Right atrium auricular region (tissue), 2 donors: ENCODE results near the gene RGS9BP. TPM values are rescaled to one million over a fixed set of nuclear protein-coding genes. Genes with fewer than 3 reads are reported as not detected.

ENCODE experiments used
- DNase-seq: peaks from one replicate; pipeline ENCODE4 v3.0.0-alpha.2; 2019; ENCODE audit warnings: low spot score
- H3K27ac ChIP-seq, 2 donors: fragments of 200-600 bp; sonication (generic); 1 replicate in 1 of 2; 2 replicates in 1 of 2; pipeline ENCODE4 v1.5.1; 2016 to 2019
- H3K27me3 ChIP-seq, 2 donors: fragments of 200-600 bp; sonication (generic); one replicate each; pipeline versions ENCODE4 v1.5.1 to v1.6.0; 2017 to 2019
- H3K36me3 ChIP-seq: fragments of 200-600 bp; sonication (generic); one replicate; pipeline ENCODE4 v1.5.1; 2016
- H3K4me1 ChIP-seq, 2 donors: fragments of 200-600 bp; sonication (generic); one replicate each; pipeline versions ENCODE4 v1.5.1 to v1.6.0; 2017 to 2019
- H3K4me3 ChIP-seq, 2 donors: fragments of 200-600 bp; sonication (generic); 1 replicate in 1 of 2; 2 replicates in 1 of 2; pipeline ENCODE4 v1.5.1; 2017 to 2019; ENCODE audit warnings: mild to moderate bottlenecking in 1 of 2, moderate library complexity in 1 of 2
- H3K9me3 ChIP-seq, 2 donors: fragments of 200-600 bp; sonication (generic); one replicate each; pipeline ENCODE4 v1.5.1; 2019
- CTCF ChIP-seq, 2 donors: fragments of 200-600 bp; sonication (generic); IDR thresholded peaks; one replicate each; pipeline ENCODE4 v1.5.1; 2019; ENCODE audit warnings: antibody characterized with exemption in 2 of 2
- total RNA-seq, 2 donors: library from RNA; depleted of rRNA; stranded (reverse); fragments of >200 nt; gene quantifications; one replicate each; pipeline ENCODE4 v1.1.0, GENCODE V29; 2016

Gene RGS9BP
- total RNA-seq, 2 donors from 2014 or later: 2.5 to 15.3 TPM

GRCh38 chr19:32676895-32677359 is 1.3 kb downstream of the RGS9BP start:
- H3K36me3 ChIP-seq: no peaks in the 10 kb centered on the region
- no peak for DNase-seq
- no peaks in the 10 kb centered on the region for H3K27me3 ChIP-seq
- no peak for TF ChIP-seq CTCF (IDR thresholded peaks at IDR 0.05)
- no peaks in the 10 kb centered on the region for H3K9me3 ChIP-seq
- peaks cover 0 to 40% of the 10 kb centered on the region in 2 donors for H3K4me1 ChIP-seq
- peak overlapping the region; percentile 86 to 99 for H3K4me3 ChIP-seq
- peak overlapping the region; percentile 91 to 92 for H3K27ac ChIP-seq

DNA sequence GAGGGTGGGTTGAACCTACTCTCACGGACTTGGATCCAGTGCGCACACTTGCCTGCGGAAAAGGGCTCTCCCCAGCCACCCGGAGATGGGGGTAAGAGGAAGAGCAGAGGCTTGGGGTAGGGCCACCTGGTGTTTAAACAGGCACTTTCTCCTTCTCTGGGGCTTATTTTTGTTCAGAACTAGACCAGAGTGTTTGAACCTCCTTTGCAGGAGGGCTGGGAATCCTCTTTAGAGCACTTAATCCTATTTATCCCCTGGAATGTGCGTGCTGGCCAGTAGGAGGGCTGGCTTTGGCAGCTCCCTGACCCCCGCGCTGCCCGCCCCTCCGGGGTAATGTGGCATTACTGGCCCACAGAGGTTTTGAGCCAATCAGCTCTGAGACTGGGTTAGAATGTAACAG is 2.0 kb downstream of the RGS9BP start:
- Histone ChIP-seq H3K27ac (peak overlapping the region; percentile 91 to 92), H3K4me1 (peaks cover 0 to 32% of the 10 kb centered on the region in 2 donors), H3K36me3 (no peaks in the 10 kb centered on the region), H3K9me3 (no peaks in the 10 kb centered on the region), H3K27me3 (no peaks in the 10 kb centered on the region), H3K4me3 (peak overlapping the region; percentile 3 to 86)
- peak in 1 of 2 donors; percentile 17 for TF ChIP-seq CTCF (IDR thresholded peaks at IDR 0.05)
- DNase-seq: no peak

DNA sequence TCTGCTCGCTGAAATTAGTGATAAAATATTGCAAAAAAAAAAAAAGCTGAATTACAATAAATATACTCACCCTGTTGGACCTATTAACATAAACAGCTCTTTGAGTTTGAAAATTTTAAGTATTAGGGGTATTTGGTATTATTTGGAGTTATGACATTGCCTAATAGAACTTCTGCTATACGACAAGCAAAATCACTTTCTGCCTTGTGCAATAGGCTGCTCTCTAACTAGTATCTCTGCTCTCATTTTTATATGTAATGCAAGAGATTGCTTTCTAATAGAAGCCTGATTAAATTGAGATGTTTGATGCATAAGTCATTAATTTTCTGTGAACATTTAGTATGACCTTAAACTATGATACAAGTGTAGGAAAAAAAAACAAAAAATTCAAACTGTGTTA is 5.3 kb downstream of the RGS9BP start:
- H3K9me3 ChIP-seq: no peaks in the 10 kb centered on the region
- TF ChIP-seq CTCF (IDR thresholded peaks at IDR 0.05): no peak
- DNase-seq: no peak
- no peaks in the 10 kb centered on the region for H3K36me3 ChIP-seq
- H3K4me3 ChIP-seq: no peak overlapping the region
- H3K4me1 ChIP-seq: peaks cover 0 to 10% of the 10 kb centered on the region in 2 donors
- H3K27ac ChIP-seq: no peak overlapping the region
- no peaks in the 10 kb centered on the region for H3K27me3 ChIP-seq

DNA sequence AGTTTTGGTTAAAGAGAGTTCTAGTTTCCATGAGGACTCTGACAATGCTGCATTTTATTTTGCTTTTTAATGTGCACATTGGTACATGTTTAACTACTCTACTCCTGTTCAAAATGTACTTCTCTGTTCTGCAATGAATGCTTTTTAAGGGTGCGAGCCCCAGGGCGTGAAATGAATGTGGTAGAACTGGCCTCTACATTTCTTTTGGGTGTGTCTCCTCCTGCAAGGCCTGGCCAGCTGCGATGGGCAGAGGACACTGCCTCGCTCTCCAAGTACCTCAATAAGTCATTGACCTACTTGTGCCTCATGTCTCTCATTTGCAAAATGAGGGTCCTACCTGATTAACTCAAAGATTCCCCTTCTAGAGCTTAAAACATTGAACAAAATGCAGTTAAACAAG is 6.7 kb downstream of the RGS9BP start:
- no peak for DNase-seq
- no peak for TF ChIP-seq CTCF (IDR thresholded peaks at IDR 0.05)
- no peaks in the 10 kb centered on the region for H3K4me1 ChIP-seq
- no peaks in the 10 kb centered on the region for H3K9me3 ChIP-seq
- no peak overlapping the region for H3K27ac ChIP-seq
- H3K4me3 ChIP-seq: no peak overlapping the region
- H3K36me3 ChIP-seq: no peaks in the 10 kb centered on the region
- no peaks in the 10 kb centered on the region for H3K27me3 ChIP-seq

- Histone ChIP-seq H3K27me3 (no peaks in the 10 kb centered on the region), H3K4me3 (no peak overlapping the region), H3K27ac (no peak overlapping the region), H3K36me3 (no peaks in the 10 kb centered on the region), H3K4me1 (peaks cover 0 to 14% of the 10 kb centered on the region in 2 donors), H3K9me3 (no peaks in the 10 kb centered on the region)
- no peak for TF ChIP-seq CTCF (IDR thresholded peaks at IDR 0.05)
- DNase-seq: no peak
Measured at GRCh38 chr19:32686847-32687475, 11.3 kb downstream of the RGS9BP start.

GRCh38 chr19:32687681-32688080 is 12.0 kb downstream of the RGS9BP start:
- TF ChIP-seq CTCF (IDR thresholded peaks at IDR 0.05): no peak
- Histone ChIP-seq H3K4me1 (peaks cover 0 to 17% of the 10 kb centered on the region in 2 donors), H3K4me3 (no peak overlapping the region), H3K9me3 (no peaks in the 10 kb centered on the region), H3K36me3 (no peaks in the 10 kb centered on the region), H3K27ac (no peak overlapping the region), H3K27me3 (no peaks in the 10 kb centered on the region)
- DNase-seq: no peak
